ENCODE data around the gene PTPRU.
A peak's percentile ranks its signal among the peaks of the same experiment; 100 is the strongest.

Gene PTPRU

GRCh38 chr1:29247571-29248273 lies 11.4 kb downstream of the PTPRU start:
- no peak for DNase-seq

DNA sequence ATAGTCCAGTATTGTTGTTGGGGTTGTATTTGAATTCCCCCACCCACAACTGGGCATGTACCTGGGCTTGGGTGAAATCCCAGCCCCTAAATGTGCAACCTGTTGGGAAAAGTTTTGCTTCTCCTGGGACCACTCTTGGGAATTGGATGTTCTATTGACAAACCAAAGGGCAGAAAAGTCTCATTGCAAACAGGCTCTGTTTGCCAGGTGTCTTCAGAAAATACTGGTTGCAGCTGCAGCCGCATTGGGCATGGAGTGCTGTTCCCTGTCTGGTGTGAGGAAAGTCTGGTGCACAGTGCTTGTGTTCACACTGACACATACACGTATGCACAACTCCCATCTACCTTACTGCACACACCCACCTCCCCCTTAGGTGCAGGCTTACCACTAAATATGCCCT lies 12.1 kb downstream of the PTPRU start:
- no peak for DNase-seq

- no peak for DNase-seq
Measured at GRCh38 chr1:29249170-29249691, 12.9 kb downstream of the PTPRU start.

DNA sequence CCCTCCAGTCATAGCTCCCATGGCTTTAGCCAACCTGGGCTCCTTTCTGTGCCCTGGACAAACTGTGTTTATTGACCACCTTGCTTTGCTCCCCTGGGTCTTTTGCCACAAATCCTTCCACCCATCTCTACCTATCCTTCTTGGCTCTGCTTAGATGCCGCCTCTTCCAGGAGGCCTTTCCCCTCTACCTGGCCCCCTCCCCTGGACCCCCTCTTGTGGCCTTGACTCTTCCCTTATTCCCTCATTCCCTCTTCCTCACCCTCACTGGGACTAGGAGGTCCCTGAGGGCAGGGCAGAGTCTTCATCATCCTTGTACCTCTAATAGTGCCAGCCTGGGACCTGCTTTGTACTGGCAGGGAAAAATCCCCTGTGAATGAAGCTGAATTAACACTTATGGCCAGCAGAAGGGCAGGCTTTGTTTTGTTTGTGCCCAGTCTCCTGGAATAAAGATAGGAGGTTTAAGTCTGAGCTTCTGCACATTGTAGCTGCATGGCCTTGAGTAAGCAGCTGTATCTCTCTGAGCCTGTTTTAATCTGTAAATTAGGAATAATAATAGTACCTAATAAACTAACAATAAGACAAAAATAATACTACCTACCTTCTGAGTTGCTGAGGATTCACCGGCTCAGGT lies 13.7 kb downstream of the PTPRU start:
- DNase-seq: no peak

GRCh38 chr1:29251164-29252124 lies 15.1 kb downstream of the PTPRU start:
- DNase-seq: no peak

GRCh38 chr1:29253180-29253579 lies 16.9 kb downstream of the PTPRU start:
- no peak for DNase-seq

DNA sequence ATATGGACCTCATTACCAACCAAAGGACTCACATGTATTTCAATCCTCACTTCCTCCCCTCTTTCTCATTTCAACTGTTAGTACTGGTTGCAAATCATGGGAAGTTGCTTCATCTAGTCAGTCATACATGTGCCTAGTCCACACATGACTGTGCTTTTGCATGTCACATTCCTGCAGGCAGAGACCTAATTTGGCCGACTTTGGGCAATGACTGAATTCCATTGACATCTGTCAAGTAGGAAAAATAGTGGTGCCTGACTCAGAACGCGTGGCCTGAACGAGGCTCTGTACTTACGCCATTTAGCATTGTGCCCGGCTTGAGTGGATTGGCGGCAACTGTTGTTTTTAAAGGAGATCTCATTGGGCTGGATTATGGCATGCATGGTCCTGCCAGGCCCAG lies 18.0 kb downstream of the PTPRU start:
- DNase-seq: no peak

DNA sequence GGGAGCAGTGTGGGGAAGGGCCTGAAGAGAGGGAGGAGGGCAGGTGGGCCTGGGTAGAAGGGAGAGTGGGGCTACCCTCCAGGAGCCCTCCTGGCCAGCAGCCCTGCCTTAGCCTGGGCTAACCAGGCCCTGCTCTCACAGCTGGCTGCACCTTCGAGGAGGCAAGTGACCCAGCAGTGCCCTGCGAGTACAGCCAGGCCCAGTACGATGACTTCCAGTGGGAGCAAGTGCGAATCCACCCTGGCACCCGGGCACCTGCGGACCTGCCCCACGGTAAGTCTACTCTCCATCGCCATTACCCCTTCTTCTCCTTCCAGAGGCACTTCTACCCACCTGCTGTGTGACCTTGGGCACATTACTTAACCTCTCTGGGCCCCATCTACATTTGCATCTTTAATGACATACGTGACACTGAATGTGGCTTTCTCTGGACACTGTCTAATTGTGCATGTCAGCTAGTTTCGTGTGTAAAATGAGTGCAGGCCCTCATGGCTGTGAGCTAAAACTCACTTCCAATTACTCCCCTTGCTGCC lies 18.9 kb downstream of the PTPRU start:
- no peak for DNase-seq

DNA sequence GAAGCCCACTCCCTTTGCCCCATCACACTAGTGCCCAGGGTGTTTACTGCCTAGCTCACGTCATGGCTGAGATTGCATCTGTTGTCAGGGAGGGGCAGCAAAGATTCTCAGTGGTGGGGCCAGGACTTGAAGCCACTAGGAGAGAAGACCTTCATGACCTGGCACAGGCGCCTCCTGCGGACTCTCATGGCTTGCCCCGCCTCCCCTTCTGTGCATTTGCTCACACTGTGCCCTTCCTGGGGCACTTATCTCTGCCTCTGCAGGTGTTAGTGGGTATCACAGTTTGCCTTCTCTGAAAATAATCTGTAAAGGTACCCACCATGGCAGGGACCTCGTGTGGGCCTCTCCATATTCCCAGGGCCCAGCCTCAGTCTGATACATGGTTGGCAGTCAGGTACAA lies 20.1 kb downstream of the PTPRU start:
- DNase-seq: no peak

GRCh38 chr1:29256979-29257804 lies 20.9 kb downstream of the PTPRU start:
- DNase-seq: no peak

DNA sequence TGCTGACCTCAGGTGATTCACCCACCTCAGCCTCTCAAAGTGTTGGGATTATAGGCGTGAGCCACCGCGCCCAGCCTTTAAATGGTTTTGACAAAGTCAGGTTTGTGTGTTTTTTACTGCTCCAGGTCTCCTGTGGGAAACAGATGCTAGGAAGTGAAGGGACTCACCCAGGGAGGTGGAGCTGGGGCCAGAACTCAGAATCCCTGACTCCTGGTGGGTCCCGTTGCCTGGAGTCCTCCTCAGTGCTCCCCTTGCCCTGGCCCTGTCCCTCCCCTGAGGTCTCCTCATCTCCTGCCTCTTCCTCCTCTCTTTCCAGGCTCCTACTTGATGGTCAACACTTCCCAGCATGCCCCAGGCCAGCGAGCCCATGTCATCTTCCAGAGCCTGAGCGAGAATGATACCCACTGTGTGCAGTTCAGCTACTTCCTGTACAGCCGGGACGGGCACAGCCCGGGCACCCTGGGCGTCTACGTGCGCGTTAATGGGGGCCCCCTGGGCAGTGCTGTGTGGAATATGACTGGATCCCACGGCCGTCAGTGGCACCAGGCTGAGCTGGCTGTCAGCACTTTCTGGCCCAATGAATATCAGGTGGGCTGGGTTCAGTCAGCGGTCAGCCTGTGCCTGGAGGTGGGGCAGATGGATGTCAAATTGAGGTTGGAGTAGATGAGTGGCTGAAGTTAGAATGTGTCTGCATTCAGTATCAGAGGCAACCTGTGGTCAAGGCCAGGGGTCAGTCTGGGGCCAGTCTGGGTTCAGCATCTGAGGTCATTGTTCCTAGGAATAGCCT lies 22.1 kb downstream of the PTPRU start:
- no peak for DNase-seq

- DNase-seq: no peak
Measured at GRCh38 chr1:29258976-29259801, 22.9 kb downstream of the PTPRU start.

DNA sequence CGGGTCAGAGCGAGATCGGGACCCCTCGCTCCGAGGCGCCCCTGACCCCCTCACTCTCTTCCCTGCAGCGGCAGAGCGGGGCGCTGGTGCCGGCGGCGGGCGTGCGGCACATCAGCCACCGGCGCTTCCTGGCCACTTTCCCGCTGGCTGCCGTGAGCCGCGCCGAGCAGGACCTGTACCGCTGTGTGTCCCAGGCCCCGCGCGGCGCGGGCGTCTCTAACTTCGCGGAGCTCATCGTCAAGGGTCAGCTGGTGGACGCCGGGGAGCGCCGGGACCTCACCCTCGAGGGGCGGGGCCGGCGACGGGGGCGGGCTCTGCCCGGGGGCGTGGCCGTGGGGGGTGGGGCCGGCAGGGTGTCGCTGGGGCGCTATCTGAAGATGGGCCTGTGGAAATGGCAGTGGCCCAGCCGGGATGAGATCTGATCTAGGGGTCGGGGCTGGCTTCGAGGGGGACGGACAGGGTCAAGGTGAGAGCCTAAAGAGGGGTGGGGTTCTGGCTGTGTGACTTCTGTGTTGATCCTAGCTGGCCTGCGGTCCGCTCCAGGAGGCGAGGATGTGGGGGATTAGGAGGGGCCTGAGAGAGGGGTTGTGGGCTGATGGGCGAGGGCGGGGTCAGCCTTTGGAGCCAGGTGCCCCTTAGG lies 23.6 kb downstream of the PTPRU start:
- peak; percentile 44 for DNase-seq

GRCh38 chr1:29260531-29260930 lies 24.2 kb downstream of the PTPRU start:
- no peak for DNase-seq

DNA sequence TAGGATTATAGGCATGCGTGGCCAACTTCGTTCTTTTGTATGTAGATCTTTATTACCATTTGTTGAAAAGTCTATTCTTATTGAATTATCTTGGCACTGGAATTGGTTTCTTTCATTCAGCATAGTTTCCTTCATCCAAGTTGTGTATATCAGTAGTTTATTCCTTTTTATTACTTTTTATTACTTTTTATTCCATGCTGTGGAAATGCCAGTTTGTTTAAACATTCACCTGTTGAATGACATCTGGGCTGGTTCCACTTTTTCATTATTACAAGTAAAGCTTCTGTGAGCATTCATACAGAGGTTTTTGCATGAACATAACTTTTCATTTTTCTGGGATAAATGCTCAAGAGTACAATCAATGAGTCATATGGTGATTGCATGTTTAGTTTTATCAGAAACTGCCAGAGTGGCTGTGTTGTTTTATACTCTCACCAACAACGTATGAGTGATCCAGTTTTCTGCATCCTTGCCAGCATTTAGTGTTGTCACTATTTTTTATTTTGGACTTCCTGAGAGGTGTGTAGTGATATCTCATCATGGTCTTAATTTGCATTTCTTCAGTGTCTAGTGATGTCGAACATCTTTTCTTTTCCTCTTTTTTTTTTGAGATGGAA lies 28.6 kb downstream of the PTPRU start:
- no peak for DNase-seq

DNA sequence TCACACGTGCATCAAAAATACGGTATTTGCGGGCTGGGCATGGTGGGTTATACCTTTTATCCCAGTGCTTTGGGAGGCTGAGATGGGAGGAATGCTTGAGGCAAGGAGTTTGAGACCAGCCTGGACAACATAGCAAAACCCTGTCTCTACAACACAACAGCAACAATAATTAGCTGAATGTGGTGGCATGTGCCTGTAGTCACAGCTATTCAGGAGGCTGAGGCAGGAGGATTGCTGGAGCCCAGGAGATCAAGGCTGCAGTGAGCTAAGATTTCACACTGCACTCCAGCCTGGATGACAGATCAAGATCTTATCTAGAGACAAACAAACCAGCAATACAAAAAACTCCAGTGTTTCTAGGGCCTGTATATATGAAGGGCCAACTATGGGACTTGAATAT lies 30.6 kb downstream of the PTPRU start:
- no peak for DNase-seq

GRCh38 chr1:29267321-29268070 lies 31.2 kb downstream of the PTPRU start:
- DNase-seq: no peak

GRCh38 chr1:29269382-29269781 lies 33.1 kb downstream of the PTPRU start:
- DNase-seq: no peak

All from CD4-positive, alpha-beta T cell treated with Interleukin-6 for 4 hours (primary cell).